ENCODE results near the gene TAGLN2. TPM values are rescaled to one million over a fixed set of nuclear protein-coding genes. Genes with fewer than 3 reads are reported as not detected.

Gene TAGLN2
- polyA plus RNA-seq, 2 of the 4 experiments (the other 2 are of a cell fraction), result 536 to 811 TPM

DNA sequence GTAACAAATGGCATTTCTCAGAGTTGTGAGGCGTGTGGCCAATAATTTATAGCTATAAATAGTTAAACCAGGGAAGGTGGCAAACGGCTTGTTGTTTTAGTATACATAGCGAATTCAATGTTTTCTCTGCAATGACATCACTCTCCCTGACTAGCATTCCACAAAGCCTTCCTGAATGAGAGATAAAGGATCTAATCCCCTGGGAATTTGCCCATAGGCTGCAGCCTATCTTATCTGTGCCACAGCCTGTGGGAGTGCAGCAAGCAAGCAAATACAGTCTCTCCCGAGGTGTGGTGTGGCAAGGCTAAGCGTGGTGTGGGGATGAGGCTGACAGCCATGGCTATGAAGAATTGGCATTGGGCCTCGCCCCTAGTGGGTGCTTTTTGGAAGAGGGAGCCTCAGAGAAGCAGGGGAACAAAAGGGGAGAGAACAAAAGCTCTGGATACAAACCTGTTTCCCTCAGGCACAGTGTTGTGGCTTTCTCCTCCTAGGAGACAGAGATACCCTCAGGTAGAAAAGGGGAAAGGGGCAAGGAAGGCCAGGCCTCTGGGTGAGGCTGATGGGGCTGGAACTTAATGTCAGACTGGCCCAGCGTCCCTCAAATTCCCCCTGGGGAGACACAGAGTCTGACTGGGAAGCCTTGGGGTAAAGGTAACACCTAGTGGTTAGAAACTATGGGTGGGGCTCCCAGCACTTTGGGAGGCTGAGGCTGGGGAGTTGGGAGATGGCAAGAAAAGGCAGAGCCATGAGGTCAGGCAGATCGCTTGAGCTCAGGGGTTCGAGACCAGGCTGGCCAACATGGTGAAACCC is 8.9 kb downstream of the TAGLN2 start (continued):
- TF ChIP-seq, protein P1, sequence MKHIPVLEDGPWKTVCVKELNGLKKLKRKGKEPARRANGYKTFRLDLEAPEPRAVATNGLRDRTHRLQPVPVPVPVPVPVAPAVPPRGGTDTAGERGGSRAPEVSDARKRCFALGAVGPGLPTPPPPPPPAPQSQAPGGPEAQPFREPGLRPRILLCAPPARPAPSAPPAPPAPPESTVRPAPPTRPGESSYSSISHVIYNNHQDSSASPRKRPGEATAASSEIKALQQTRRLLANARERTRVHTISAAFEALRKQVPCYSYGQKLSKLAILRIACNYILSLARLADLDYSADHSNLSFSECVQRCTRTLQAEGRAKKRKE (CRISPR knock-in tag; IDR thresholded peaks at IDR 0.05; ENCODE audit: low read depth), result no peak
- TF ChIP-seq, protein P2, sequence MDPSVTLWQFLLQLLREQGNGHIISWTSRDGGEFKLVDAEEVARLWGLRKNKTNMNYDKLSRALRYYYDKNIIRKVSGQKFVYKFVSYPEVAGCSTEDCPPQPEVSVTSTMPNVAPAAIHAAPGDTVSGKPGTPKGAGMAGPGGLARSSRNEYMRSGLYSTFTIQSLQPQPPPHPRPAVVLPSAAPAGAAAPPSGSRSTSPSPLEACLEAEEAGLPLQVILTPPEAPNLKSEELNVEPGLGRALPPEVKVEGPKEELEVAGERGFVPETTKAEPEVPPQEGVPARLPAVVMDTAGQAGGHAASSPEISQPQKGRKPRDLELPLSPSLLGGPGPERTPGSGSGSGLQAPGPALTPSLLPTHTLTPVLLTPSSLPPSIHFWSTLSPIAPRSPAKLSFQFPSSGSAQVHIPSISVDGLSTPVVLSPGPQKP (IDR thresholded peaks at IDR 0.05; ENCODE audit: low read depth, low read length), result no peak
- TF ChIP-seq CHD2 (IDR thresholded peaks at IDR 0.05; ENCODE audit: low read length, partially characterized antibody), result no peak
- TF ChIP-seq POLR2AphosphoS2 (conservative IDR thresholded peaks at IDR 0.05; ENCODE audit: low read length), result peak; percentile 94
- peak; percentile 71; the same call in 1 of the 2 replicates for TF ChIP-seq FOXS1 (CRISPR knock-in tag; IDR thresholded peaks at IDR 0.05)
- TF ChIP-seq, protein P3, sequence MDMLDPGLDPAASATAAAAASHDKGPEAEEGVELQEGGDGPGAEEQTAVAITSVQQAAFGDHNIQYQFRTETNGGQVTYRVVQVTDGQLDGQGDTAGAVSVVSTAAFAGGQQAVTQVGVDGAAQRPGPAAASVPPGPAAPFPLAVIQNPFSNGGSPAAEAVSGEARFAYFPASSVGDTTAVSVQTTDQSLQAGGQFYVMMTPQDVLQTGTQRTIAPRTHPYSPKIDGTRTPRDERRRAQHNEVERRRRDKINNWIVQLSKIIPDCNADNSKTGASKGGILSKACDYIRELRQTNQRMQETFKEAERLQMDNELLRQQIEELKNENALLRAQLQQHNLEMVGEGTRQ (IDR thresholded peaks at IDR 0.05), result no peak
- no peak for TF ChIP-seq RNF2 (IDR thresholded peaks at IDR 0.05; ENCODE audit: borderline replicate concordance, low read depth)
- peak; percentile 75 for TF ChIP-seq FOSL2 (IDR thresholded peaks at IDR 0.05)
- peak; percentile 89 for TF ChIP-seq FOSL2 (CRISPR knock-in tag; IDR thresholded peaks at IDR 0.05)
- TF ChIP-seq SREBF2 (IDR thresholded peaks at IDR 0.05), result no peak
- no peak; a peak in 1 of 5 replicates for TF ChIP-seq RAD21 (conservative IDR thresholded peaks at IDR 0.05 in 1 of 2, IDR thresholded peaks at IDR 0.05 in 1 of 2)
- TF ChIP-seq, protein P4, sequence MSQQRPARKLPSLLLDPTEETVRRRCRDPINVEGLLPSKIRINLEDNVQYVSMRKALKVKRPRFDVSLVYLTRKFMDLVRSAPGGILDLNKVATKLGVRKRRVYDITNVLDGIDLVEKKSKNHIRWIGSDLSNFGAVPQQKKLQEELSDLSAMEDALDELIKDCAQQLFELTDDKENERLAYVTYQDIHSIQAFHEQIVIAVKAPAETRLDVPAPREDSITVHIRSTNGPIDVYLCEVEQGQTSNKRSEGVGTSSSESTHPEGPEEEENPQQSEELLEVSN (IDR thresholded peaks at IDR 0.05; ENCODE audit: borderline replicate concordance, low read depth), result no peak
- TF ChIP-seq ZNF302 (CRISPR knock-in tag; IDR thresholded peaks at IDR 0.05), result no peak
- no peak for TF ChIP-seq RFX5 (IDR thresholded peaks at IDR 0.05)
- no peak for TF ChIP-seq NFE2L2 (conservative IDR thresholded peaks at IDR 0.05; ENCODE audit: low read length)
- TF ChIP-seq TP53 (CRISPR knock-in tag; IDR thresholded peaks at IDR 0.05), result peak; percentile 54; the same call in 1 of the 2 replicates
- no peak for TF ChIP-seq NR3C1 (IDR thresholded peaks at IDR 0.05)
- TF ChIP-seq, protein P5, sequence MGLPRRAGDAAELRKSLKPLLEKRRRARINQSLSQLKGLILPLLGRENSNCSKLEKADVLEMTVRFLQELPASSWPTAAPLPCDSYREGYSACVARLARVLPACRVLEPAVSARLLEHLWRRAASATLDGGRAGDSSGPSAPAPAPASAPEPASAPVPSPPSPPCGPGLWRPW (IDR thresholded peaks at IDR 0.05), result no peak
- TF ChIP-seq RARB (CRISPR knock-in tag; IDR thresholded peaks at IDR 0.05), result no peak
- TF ChIP-seq EHMT2 (IDR thresholded peaks at IDR 0.05; ENCODE audit: low read depth), result no peak
- no peak for TF ChIP-seq KDM1A (IDR thresholded peaks at IDR 0.05; ENCODE audit: low read depth)
- no peak for TF ChIP-seq RCOR1 (IDR thresholded peaks at IDR 0.05; ENCODE audit: low read depth, low read length)
- TF ChIP-seq ZC3H11A (IDR thresholded peaks at IDR 0.05), result no peak
- no peak for TF ChIP-seq MYC (IDR thresholded peaks at IDR 0.05; ENCODE audit: borderline replicate concordance, low read length)
- TF ChIP-seq PHF8 (IDR thresholded peaks at IDR 0.05; ENCODE audit: borderline replicate concordance, low read depth), result no peak
- TF ChIP-seq BCL3 (IDR thresholded peaks at IDR 0.05), result peak; percentile 69; the same call in 1 of the 3 replicates
- 0 out of 2 replicates have a peak, but pooled peaks have one; percentile 27 for TF ChIP-seq HOXB13 (CRISPR knock-in tag; IDR thresholded peaks at IDR 0.05; ENCODE audit: low read depth)
- TF ChIP-seq POLR2A (IDR thresholded peaks at IDR 0.05; ENCODE audit: low read length), result no peak
- peak; percentile 8 to 81; a peak in 2 of 4 replicates for TF ChIP-seq CEBPB (IDR thresholded peaks at IDR 0.05)
- peak; percentile 1 for TF ChIP-seq MAFK (IDR thresholded peaks at IDR 0.05; ENCODE audit: partially characterized antibody)
- 0 out of 2 replicates have a peak, but pooled peaks have one; percentile 21 for TF ChIP-seq TFCP2L1 (CRISPR knock-in tag; IDR thresholded peaks at IDR 0.05)
- TF ChIP-seq GATA3 (IDR thresholded peaks at IDR 0.05; ENCODE audit: borderline replicate concordance), result peak; percentile 98
- peak; percentile 82 for TF ChIP-seq JUNB (IDR thresholded peaks at IDR 0.05)
- 0 out of 2 replicates have a peak, but pooled peaks have one; percentile 76 for TF ChIP-seq EHF (CRISPR knock-in tag; IDR thresholded peaks at IDR 0.05)
- TF ChIP-seq BHLHE40 (IDR thresholded peaks at IDR 0.05; ENCODE audit: low read depth, low read length), result no peak
- TF ChIP-seq EP300 (IDR thresholded peaks at IDR 0.05), result peak; percentile 78 to 84; a peak in 3 of 5 replicates
- TF ChIP-seq CBX8 (IDR thresholded peaks at IDR 0.05), result no peak
- no peak for TF ChIP-seq ZSCAN20 (CRISPR knock-in tag; IDR thresholded peaks at IDR 0.05)
- TF ChIP-seq, protein P6, sequence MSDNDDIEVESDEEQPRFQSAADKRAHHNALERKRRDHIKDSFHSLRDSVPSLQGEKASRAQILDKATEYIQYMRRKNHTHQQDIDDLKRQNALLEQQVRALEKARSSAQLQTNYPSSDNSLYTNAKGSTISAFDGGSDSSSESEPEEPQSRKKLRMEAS (IDR thresholded peaks at IDR 0.05), result peak; percentile 91
- TF ChIP-seq MAZ (IDR thresholded peaks at IDR 0.05; ENCODE audit: borderline replicate concordance, low read depth, low read length), result no peak
- TF ChIP-seq ESRRA (IDR thresholded peaks at IDR 0.05; ENCODE audit: borderline replicate concordance, low read length), result no peak

Measured in A549 (cell line).